CD14-positive monocyte (primary cell): ENCODE data around the gene SIRPB2. TPM values are rescaled to one million over a fixed set of nuclear protein-coding genes. Genes with fewer than 3 reads are reported as not detected.

ENCODE experiments used
- DNase-seq, 3 donors: peaks; one replicate each; pipeline ENCODE4 v3.0.0-alpha.2; 2011 to 2022
- H2AFZ ChIP-seq: 2 replicates; pipeline ENCODE4 v1.6.0; 2012; ENCODE audit warnings: mild to moderate bottlenecking, low read depth, low read length, inconsistent platforms; ENCODE audit not compliant: insufficient read depth, poor library complexity, severe bottlenecking
- H3K27ac ChIP-seq, 2 donors: 1 replicate in 1 of 2; 2 replicates in 1 of 2; pipeline ENCODE4 v1.5.1; 2012 to 2013; ENCODE audit warnings: low read length in 2 of 2, control low read depth in 1 of 2, inconsistent platforms in 1 of 2, low read depth in 1 of 2, mild to moderate bottlenecking in 1 of 2
- H3K27me3 ChIP-seq, 2 donors: one replicate each; pipeline versions ENCODE4 v1.6.0 to v1.6.1; 2011 to 2013; ENCODE audit warnings: low read length in 2 of 2; ENCODE audit not compliant: control insufficient read depth in 2 of 2, insufficient read depth in 2 of 2
- H3K36me3 ChIP-seq, 2 donors: replicated peaks in 1 of 2; 1 replicate in 1 of 2; 2 replicates in 1 of 2; pipeline versions ENCODE4 v1.5.1 to v1.6.1; 2012 to 2013; ENCODE audit warnings: low read length in 2 of 2, control low read depth in 1 of 2, inconsistent platforms in 1 of 2, mild to moderate bottlenecking in 1 of 2; ENCODE audit not compliant: insufficient read depth in 2 of 2, control insufficient read depth in 1 of 2
- H3K4me1 ChIP-seq, 2 donors: 1 replicate in 1 of 2; 2 replicates in 1 of 2; pipeline versions ENCODE4 v1.5.1 to v1.6.1; 2012 to 2013; ENCODE audit warnings: low read length in 2 of 2, control low read depth in 1 of 2, inconsistent platforms in 1 of 2, mild to moderate bottlenecking in 1 of 2, moderate library complexity in 1 of 2; ENCODE audit not compliant: insufficient read depth in 2 of 2, control insufficient read depth in 1 of 2
- H3K4me2 ChIP-seq: replicated peaks from 2 replicates; pipeline ENCODE3; 2012; ENCODE audit warnings: low read length, moderate library complexity, mild to moderate bottlenecking; ENCODE audit not compliant: poor library complexity, severe bottlenecking; ENCODE audit errors: extremely low read depth
- H3K4me3 ChIP-seq, 3 experiments: fragments of 200-600 bp in 1 of 3; sonication (generic) in 1 of 3; replicated peaks in 1 of 3; 1 replicate in 2 of 3; 2 replicates in 1 of 3; pipeline ENCODE4 v1.5.1; 2011 to 2013; ENCODE audit warnings: low read length in 3 of 3, mild to moderate bottlenecking in 3 of 3, control low read depth in 2 of 3, low read depth in 2 of 3, inconsistent platforms in 1 of 3, moderate library complexity in 1 of 3
- H3K79me2 ChIP-seq: 2 replicates; pipeline ENCODE4 v1.6.0; 2012; ENCODE audit warnings: mild to moderate bottlenecking, control low read depth, inconsistent platforms, low read length, moderate library complexity; ENCODE audit not compliant: insufficient read depth
- H3K9ac ChIP-seq: 2 replicates; pipeline ENCODE4 v1.6.0; 2017; ENCODE audit warnings: low read length, mild to moderate bottlenecking; ENCODE audit not compliant: insufficient read depth, poor library complexity, severe bottlenecking
- H3K9me3 ChIP-seq, 2 donors: replicated peaks in 1 of 2; 1 replicate in 1 of 2; 2 replicates in 1 of 2; pipeline versions ENCODE4 v1.5.1 to v1.6.1; 2012 to 2013; ENCODE audit warnings: low read length in 2 of 2, control low read depth in 1 of 2; ENCODE audit not compliant: control insufficient read depth in 1 of 2, insufficient read depth in 1 of 2
- H4K20me1 ChIP-seq: 2 replicates; pipeline ENCODE4 v1.6.0; 2012; ENCODE audit warnings: mild to moderate bottlenecking, low read length, control low read depth, moderate library complexity; ENCODE audit not compliant: insufficient read depth
- H3K27ac Mint-ChIP-seq, 7 donors: one replicate each; pipeline ENCODE4 v1.8.0; 2020; ENCODE audit warnings: mild to moderate bottlenecking in 7 of 7, mixed read lengths in 7 of 7, moderate library complexity in 6 of 7, inconsistent platforms in 2 of 7
- H3K27me3 Mint-ChIP-seq, 3 donors: one replicate each; pipeline ENCODE4 v1.8.0; 2021 to 2022; ENCODE audit warnings: low read depth in 3 of 3, mild to moderate bottlenecking in 3 of 3, mixed read lengths in 3 of 3, moderate library complexity in 3 of 3, inconsistent platforms in 1 of 3
- H3K36me3 Mint-ChIP-seq, 2 donors: one replicate each; pipeline ENCODE4 v1.8.0; 2020; ENCODE audit warnings: mixed read lengths in 2 of 2, inconsistent platforms in 1 of 2, mild to moderate bottlenecking in 1 of 2
- H3K4me1 Mint-ChIP-seq: one replicate; pipeline ENCODE4 v1.8.0; 2020; ENCODE audit warnings: mild to moderate bottlenecking, mixed read lengths
- H3K4me3 Mint-ChIP-seq, 2 donors: one replicate each; pipeline ENCODE4 v1.8.0; 2020; ENCODE audit warnings: mild to moderate bottlenecking in 2 of 2, mixed read lengths in 2 of 2, moderate library complexity in 1 of 2
- H3K9me3 Mint-ChIP-seq, 7 donors: one replicate each; pipeline ENCODE4 v1.8.0; 2020 to 2022; ENCODE audit warnings: mixed read lengths in 7 of 7, mild to moderate bottlenecking in 6 of 7, moderate library complexity in 6 of 7, inconsistent platforms in 2 of 7
- WGBS: methylation state at CpG from one replicate; pipeline ENCODE4 v1.1.5; 2013; ENCODE audit warnings: missing lambda C conversion rate; ENCODE audit not compliant: insufficient coverage; 5-methylcytosine and 5-hydroxymethylcytosine counted together
- intact Hi-C, 2 donors: fragments of 100-400 bp; cut with micrococcal nuclease; formaldehyde crosslinking; loops; one replicate each; pipeline versions ENCODE4 v1.15.0 to v1.15.1; 2023
- polyA plus RNA-seq, 3 donors: library from polyadenylated mRNA; depleted of rRNA in 1 of 3; unstranded in 2 of 3; stranded (reverse) in 1 of 3; fragments of 300-500 nt in 2 of 3; fragments of >200 nt in 1 of 3; fragmentation: Illumina TruSeq in 2 of 3; gene quantifications; 1 replicate in 2 of 3; 2 replicates in 1 of 3; pipeline ENCODE4 v1.2.3, GENCODE V29; 2012 to 2021
- TF ChIP-seq, protein P1 (sequence below): fragments of 200-600 bp; IDR thresholded peaks from one replicate; pipeline ENCODE4 v1.8.0; 2022; ENCODE audit warnings: antibody characterized with exemption, mild to moderate bottlenecking

SIRPB2 gene
- polyA plus RNA-seq, 3 donors: 81.5 to 174 (median 92.8) TPM

DNA sequence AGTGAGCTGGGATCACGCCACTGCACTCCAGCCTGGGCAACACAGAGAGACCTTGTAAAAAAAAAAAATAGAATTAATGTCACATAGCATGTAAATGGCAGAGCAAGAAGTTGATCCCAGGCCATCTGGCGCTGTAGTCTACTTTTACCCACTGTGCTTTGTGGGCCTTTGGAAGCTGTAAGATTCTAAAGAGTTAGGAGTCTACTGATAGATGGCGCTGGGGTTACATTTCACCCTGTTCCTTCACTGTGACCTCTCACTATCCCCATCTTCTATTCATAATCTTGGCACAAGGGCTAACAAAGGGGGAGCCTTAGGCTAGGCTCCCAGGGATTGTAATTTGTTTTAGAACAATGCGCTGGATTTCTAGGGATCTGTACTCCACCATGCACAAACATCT is 41.8 kb upstream of the SIRPB2 start:
- no CpG with 5 or more reads among the region's 4 CpGs for WGBS
- H3K9me3 ChIP-seq: no peaks in the 10 kb centered on the region
- Mint-ChIP-seq H3K4me1 (peaks cover 60% of the 10 kb centered on the region), H3K27me3 (peaks cover 0 to 3% (median 1%) of the 10 kb centered on the region in 3 donors), H3K36me3 (peaks cover 7 to 31% of the 10 kb centered on the region in 2 donors), H3K4me3 (no peak overlapping the region), H3K27ac (peak overlapping the region; percentile 98 to 100 (median 99)), H3K9me3 (peaks cover 0 to 8% (median 3%) of the 10 kb centered on the region in 7 donors)
- DNase-seq: peak in 1 of 3 donors; percentile 17
- no peak overlapping the region for H3K4me3 ChIP-seq
- H3K27me3 ChIP-seq: no peaks in the 10 kb centered on the region
- H3K4me2 ChIP-seq: no peak overlapping the region
- TF ChIP-seq, protein P1, sequence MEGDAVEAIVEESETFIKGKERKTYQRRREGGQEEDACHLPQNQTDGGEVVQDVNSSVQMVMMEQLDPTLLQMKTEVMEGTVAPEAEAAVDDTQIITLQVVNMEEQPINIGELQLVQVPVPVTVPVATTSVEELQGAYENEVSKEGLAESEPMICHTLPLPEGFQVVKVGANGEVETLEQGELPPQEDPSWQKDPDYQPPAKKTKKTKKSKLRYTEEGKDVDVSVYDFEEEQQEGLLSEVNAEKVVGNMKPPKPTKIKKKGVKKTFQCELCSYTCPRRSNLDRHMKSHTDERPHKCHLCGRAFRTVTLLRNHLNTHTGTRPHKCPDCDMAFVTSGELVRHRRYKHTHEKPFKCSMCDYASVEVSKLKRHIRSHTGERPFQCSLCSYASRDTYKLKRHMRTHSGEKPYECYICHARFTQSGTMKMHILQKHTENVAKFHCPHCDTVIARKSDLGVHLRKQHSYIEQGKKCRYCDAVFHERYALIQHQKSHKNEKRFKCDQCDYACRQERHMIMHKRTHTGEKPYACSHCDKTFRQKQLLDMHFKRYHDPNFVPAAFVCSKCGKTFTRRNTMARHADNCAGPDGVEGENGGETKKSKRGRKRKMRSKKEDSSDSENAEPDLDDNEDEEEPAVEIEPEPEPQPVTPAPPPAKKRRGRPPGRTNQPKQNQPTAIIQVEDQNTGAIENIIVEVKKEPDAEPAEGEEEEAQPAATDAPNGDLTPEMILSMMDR: peak; percentile 15
- H3K9ac ChIP-seq: no peak overlapping the region
- no peak overlapping the region for H2AFZ ChIP-seq
- H4K20me1 ChIP-seq: no peaks in the 10 kb centered on the region
- peak overlapping the region in 1 of 2 donors; percentile 99 for H3K27ac ChIP-seq
- intact Hi-C loops: no loop called here
- H3K36me3 ChIP-seq: no peaks in the 10 kb centered on the region
- H3K79me2 ChIP-seq: peaks cover 23% of the 10 kb centered on the region
- H3K4me1 ChIP-seq: peaks cover 50 to 59% of the 10 kb centered on the region in 2 donors

- no peaks in the 10 kb centered on the region for H3K27me3 Mint-ChIP-seq
- Histone ChIP-seq H3K4me3 (no peak overlapping the region), H3K4me2 (no peak overlapping the region), H3K79me2 (peaks cover 17% of the 10 kb centered on the region), H3K9ac (no peak overlapping the region), H3K27me3 (no peaks in the 10 kb centered on the region), H4K20me1 (no peaks in the 10 kb centered on the region), H3K36me3 (no peaks in the 10 kb centered on the region), H2AFZ (no peak overlapping the region), H3K27ac (no peak overlapping the region), H3K9me3 (no peaks in the 10 kb centered on the region), H3K4me1 (peaks cover 22 to 34% of the 10 kb centered on the region in 2 donors)
- H3K9me3 Mint-ChIP-seq: peaks cover 0 to 7% (median 2%) of the 10 kb centered on the region in 7 donors
- H3K27ac Mint-ChIP-seq: peak overlapping the region in 2 of 7 donors; percentile 20 to 23
- TF ChIP-seq, protein P1: no peak
- intact Hi-C loops: no loop called here
- DNase-seq: peak in 2 of 3 donors; percentile 59 to 63
- peaks cover 7 to 24% of the 10 kb centered on the region in 2 donors for H3K36me3 Mint-ChIP-seq
- no CpG with 5 or more reads among the region's 1 CpG for WGBS
- peaks cover 42% of the 10 kb centered on the region for H3K4me1 Mint-ChIP-seq
- no peak overlapping the region for H3K4me3 Mint-ChIP-seq
Measured at GRCh38 chr20:1528811-1529210, 37.6 kb upstream of the SIRPB2 start.
